Panc1 (cell line): ENCODE data around the gene PNPLA2.

Source experiments
- POLR2AphosphoS5 ChIP-seq: IDR thresholded peaks from 2 replicates; pipeline ENCODE4 v1.6.1; 2012; ENCODE audit warnings: mild to moderate bottlenecking, low read depth, low read length, moderate library complexity
- SIN3A ChIP-seq: IDR thresholded peaks from 2 replicates; pipeline ENCODE4 v1.6.1; 2012; ENCODE audit warnings: low read depth, mild to moderate bottlenecking, low read length, moderate library complexity, borderline replicate concordance; ENCODE audit not compliant: insufficient read depth
- TCF7L2 ChIP-seq: IDR thresholded peaks from 2 replicates; pipeline ENCODE4 v1.6.1; 2011; ENCODE audit warnings: mild to moderate bottlenecking, low read depth, low read length, inconsistent platforms
- TF ChIP-seq, protein P1 (sequence below): fragments of 450-650 bp; IDR thresholded peaks from 2 replicates; pipeline ENCODE4 v1.5.1; 2017; ENCODE audit warnings: mild to moderate bottlenecking
- TF ChIP-seq, protein P2 (sequence below), 2 experiments: IDR thresholded peaks; 2 replicates each; pipeline ENCODE4 v1.6.1; 2011 to 2012; ENCODE audit warnings: low read depth in 2 of 2, control low read depth in 1 of 2, low read length in 1 of 2, mild to moderate bottlenecking in 1 of 2, moderate library complexity in 1 of 2; ENCODE audit not compliant: insufficient read depth in 1 of 2

DNA sequence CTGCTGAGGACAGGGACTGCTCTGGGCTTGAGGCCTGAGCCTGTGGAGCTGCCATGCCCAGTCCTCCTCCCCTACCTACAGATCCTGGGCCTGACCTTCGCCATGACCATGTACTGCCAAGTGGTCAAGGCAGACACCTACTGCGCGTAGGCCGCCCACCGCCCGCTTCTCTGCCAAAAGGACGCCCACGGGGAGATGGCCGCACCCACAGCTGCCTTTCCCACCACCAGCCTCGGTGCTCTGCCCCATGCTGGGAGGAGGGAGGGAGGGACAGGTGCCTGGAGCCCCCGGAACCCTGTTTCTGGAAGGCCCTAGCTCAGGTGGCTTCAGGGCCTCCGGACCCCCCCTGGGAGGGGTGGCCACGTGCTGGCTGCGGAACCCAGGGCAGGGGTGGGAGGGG lies 47.8 kb downstream of the PNPLA2 start:
- TF ChIP-seq, protein P1, sequence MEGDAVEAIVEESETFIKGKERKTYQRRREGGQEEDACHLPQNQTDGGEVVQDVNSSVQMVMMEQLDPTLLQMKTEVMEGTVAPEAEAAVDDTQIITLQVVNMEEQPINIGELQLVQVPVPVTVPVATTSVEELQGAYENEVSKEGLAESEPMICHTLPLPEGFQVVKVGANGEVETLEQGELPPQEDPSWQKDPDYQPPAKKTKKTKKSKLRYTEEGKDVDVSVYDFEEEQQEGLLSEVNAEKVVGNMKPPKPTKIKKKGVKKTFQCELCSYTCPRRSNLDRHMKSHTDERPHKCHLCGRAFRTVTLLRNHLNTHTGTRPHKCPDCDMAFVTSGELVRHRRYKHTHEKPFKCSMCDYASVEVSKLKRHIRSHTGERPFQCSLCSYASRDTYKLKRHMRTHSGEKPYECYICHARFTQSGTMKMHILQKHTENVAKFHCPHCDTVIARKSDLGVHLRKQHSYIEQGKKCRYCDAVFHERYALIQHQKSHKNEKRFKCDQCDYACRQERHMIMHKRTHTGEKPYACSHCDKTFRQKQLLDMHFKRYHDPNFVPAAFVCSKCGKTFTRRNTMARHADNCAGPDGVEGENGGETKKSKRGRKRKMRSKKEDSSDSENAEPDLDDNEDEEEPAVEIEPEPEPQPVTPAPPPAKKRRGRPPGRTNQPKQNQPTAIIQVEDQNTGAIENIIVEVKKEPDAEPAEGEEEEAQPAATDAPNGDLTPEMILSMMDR, result no peak
- TF ChIP-seq POLR2AphosphoS5 (peak; percentile 60; the same call in 1 of the 2 replicates), SIN3A (no peak), TCF7L2 (no peak)
- TF ChIP-seq, protein P2, sequence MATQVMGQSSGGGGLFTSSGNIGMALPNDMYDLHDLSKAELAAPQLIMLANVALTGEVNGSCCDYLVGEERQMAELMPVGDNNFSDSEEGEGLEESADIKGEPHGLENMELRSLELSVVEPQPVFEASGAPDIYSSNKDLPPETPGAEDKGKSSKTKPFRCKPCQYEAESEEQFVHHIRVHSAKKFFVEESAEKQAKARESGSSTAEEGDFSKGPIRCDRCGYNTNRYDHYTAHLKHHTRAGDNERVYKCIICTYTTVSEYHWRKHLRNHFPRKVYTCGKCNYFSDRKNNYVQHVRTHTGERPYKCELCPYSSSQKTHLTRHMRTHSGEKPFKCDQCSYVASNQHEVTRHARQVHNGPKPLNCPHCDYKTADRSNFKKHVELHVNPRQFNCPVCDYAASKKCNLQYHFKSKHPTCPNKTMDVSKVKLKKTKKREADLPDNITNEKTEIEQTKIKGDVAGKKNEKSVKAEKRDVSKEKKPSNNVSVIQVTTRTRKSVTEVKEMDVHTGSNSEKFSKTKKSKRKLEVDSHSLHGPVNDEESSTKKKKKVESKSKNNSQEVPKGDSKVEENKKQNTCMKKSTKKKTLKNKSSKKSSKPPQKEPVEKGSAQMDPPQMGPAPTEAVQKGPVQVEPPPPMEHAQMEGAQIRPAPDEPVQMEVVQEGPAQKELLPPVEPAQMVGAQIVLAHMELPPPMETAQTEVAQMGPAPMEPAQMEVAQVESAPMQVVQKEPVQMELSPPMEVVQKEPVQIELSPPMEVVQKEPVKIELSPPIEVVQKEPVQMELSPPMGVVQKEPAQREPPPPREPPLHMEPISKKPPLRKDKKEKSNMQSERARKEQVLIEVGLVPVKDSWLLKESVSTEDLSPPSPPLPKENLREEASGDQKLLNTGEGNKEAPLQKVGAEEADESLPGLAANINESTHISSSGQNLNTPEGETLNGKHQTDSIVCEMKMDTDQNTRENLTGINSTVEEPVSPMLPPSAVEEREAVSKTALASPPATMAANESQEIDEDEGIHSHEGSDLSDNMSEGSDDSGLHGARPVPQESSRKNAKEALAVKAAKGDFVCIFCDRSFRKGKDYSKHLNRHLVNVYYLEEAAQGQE (IDR thresholded peaks at IDR 0.05; ENCODE audit: insufficient read depth in 1 of 2, low read depth in 2 of 2, low read length in 1 of 2), result no peak
